ENCODE measurements around the gene PARD3.
"Not testable (repeated sequence)": the region's sequence is repeated elsewhere in the genome, so short reads cannot be mapped to it uniquely, and the experiment has no call there.

The PARD3 gene

GRCh38 chr10:34408381-34408780, 406.7 kb downstream of the PARD3 start:
- no peak for DNase-seq

- no peak for DNase-seq
Measured at GRCh38 chr10:34407324-34407805, 407.7 kb downstream of the PARD3 start.

- no peak for DNase-seq
Measured at GRCh38 chr10:34406463-34407323, 408.4 kb downstream of the PARD3 start.

- no peak for DNase-seq
Measured at GRCh38 chr10:34405611-34406462, 409.3 kb downstream of the PARD3 start.

GRCh38 chr10:34403512-34403911, 411.6 kb downstream of the PARD3 start:
- DNase-seq, result no peak

GRCh38 chr10:34400075-34400474, 415.0 kb downstream of the PARD3 start:
- no peak for DNase-seq

GRCh38 chr10:34399013-34399412, 416.1 kb downstream of the PARD3 start:
- DNase-seq, result no peak

GRCh38 chr10:34397324-34397723, 417.8 kb downstream of the PARD3 start:
- DNase-seq, result no peak

- DNase-seq, result no peak
Measured at GRCh38 chr10:34396663-34397062, 418.4 kb downstream of the PARD3 start.

- no peak for DNase-seq
Measured at GRCh38 chr10:34392641-34393170, 422.4 kb downstream of the PARD3 start.

GRCh38 chr10:34391168-34391567, 423.9 kb downstream of the PARD3 start:
- DNase-seq, result not testable (repeated sequence)

GRCh38 chr10:34389801-34390200, 425.3 kb downstream of the PARD3 start:
- DNase-seq, result no peak

GRCh38 chr10:34386921-34387320, 428.2 kb downstream of the PARD3 start:
- DNase-seq, result no peak

GRCh38 chr10:34384372-34384771, 430.7 kb downstream of the PARD3 start:
- no peak for DNase-seq

- no peak for DNase-seq
Measured at GRCh38 chr10:34382626-34383025, 432.5 kb downstream of the PARD3 start.

GRCh38 chr10:34380856-34381255, 434.2 kb downstream of the PARD3 start:
- no peak for DNase-seq

- no peak for DNase-seq
Measured at GRCh38 chr10:34378297-34378696, 436.8 kb downstream of the PARD3 start.

- no peak for DNase-seq
Measured at GRCh38 chr10:34377833-34378232, 437.3 kb downstream of the PARD3 start.

- no peak for DNase-seq
Measured at GRCh38 chr10:34374356-34375045, 440.6 kb downstream of the PARD3 start.

- DNase-seq, result no peak
Measured at GRCh38 chr10:34373211-34373610, 441.9 kb downstream of the PARD3 start.

- no peak for DNase-seq
Measured at GRCh38 chr10:34372509-34372908, 442.6 kb downstream of the PARD3 start.

- no peak for DNase-seq
Measured at GRCh38 chr10:34370126-34370525, 445.0 kb downstream of the PARD3 start.

- no peak for DNase-seq
Measured at GRCh38 chr10:34369120-34369519, 446.0 kb downstream of the PARD3 start.

All from right hindlimb (tissue), 1 donor.